Nucleus accumbens (tissue), 56 donors: Measurements from ENCODE around the gene PLXNB3.
"Not testable (repeated sequence)": the region's sequence is repeated elsewhere in the genome, so short reads cannot be mapped to it uniquely, and the experiment has no call there.

Experiments
- DNase-seq, 56 donors: peaks; one replicate each; lab custom pipeline; 2025; lab: John Stamatoyannopoulos, UW

The PLXNB3 gene

DNA sequence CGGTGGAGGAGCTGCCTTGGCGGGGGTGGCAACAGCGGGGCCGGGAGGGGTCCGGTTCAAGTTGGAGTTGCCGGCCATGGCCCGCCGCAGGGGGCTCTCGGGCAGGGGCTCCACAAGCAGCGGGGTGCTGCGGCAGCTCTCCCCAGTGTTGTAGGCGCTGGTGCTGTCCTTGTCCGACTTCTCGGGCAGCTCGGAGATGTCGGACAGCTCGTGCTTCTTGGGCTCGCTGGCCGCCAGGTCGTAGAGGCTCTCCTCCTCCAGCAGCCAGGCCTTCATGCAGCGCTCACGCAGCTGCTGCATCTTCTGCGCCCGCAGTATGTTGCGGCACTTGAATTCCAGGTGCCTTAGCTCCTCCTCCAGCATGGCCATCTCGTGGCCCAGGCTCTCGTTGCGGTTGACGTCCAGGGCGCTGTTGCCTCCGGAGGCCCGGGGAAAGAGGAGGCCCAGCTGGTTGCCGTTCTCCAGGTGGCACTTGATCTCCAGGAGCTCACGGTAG, 40.1 kb downstream of the PLXNB3 start:
- no peak for DNase-seq

DNA sequence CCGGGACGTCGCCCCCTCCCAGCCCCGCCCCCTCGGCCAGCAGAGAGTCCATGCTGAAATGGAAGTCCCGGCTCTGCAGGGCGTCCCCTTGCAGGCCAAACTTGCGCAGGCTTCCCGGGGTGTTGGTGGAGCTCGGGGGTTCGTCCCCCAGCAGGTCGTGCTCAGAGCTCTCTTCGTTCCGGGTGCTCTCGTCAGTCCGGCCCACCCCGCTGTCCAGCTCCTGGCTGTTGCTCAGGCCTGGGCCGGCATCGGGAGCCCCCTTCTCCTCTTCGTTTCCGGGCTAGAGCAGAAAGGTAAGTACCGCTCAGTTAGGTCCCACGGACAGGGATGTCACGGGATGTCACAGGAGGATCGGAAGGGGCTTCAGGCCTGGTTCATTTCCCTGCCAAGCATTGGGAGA, 40.6 kb downstream of the PLXNB3 start:
- DNase-seq, result no peak

DNA sequence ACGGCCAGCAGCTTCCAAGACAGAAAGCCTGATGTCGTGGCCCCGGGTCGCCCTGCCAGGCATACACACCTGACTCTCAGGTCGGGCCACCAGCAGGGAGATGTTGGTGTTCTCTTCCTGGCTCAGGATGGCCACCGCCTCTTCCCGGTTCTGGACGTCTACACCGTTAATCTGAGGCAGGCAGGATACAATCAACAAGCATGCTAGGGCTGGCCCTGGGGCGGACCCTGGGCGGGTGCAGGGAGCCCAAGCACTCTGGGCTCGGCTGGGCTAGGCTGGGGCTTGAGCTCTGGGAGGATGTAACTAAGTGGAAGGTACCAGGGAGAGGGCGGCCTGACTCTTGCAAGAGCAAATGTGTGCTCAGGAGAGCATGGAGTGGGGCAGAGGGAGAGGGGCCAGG, 41.4 kb downstream of the PLXNB3 start:
- no peak for DNase-seq

DNA sequence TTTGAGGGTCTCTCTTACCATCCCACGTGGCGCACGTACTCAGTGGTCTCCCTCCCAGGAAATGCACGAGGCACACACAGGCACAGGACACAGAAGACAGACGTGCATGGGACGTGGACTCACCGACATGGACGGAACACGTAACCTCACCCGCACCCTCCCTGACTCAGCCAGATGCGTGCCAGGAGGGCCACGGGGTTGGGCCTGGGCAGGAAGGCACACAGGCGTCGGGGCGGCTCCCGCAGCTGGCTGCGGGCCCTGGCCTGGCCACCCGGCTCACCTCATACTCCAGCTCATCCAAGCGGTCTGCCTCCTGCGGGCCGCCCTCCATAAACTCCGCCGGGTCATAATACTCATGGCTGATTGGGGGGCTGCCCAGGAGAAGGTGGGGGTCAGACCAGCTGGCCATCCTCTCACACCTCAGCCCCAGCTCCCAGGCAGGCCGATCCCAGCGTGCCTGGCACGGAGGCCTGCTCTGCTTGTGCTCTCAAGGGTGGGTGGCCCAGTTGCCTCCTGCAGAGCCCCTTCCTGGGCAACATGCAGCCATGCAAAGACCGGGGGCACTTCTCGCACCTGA, 43.0 kb downstream of the PLXNB3 start:
- DNase-seq, result no peak

DNA sequence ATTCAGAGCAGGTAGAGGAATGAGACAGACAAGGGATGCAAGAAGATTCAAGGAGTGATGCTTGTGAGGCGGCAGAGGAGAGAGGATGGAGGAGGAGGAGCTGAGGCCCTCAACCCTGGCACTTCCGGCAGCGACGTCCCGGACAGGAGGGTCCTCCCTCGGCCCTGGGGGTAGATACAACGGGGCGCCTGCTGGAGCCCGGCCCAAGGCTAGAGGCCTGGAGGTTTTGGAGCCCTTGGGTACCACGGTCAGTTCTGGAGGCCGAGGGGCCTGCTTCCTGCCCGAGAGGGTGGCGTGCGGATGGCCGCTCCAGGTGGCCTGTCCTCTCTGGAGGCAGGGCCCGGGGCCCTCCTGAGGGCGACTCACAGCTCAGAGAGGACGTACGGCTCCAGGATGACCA, 43.9 kb downstream of the PLXNB3 start:
- DNase-seq, result no peak

DNA sequence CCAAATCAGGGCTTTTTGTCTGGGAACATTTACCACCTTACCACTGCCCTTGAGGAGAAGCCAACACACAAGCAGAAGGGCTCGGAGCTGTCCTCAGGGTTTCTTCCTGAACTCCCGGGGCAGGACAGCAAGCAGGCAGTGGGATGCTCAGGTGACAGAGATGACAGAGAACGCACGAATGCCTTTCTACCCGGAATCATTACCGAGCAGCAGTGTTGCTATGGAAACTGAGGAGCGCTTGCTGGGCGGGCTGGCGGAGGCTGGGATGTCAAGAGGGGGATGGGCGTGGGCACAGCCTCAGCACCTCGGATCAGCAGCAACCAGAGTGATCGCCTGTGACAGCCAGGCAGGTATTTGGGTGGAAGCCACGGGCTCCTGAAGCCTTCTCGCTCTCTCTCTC, 48.2 kb downstream of the PLXNB3 start:
- peak in 25 of 56 donors; percentile 2 to 69 (median 23) for DNase-seq

DNA sequence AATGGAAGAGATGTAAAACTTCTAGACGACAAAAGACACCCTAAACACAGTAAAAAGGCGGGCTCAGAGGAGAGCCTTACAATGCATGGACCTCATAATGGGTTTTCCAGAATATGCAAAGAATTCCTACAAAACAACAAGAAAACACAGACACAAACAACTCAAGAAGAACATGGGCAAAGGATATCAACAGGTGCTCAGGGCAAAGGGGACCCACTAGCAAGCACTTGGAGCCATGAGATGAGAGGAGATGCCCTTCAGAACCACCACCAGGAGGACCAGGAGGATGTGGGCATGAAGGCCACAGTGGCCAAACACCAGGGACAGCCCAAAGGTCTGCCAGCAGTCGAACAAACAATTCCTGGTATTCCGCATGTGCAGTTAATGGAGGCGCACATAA, 49.1 kb downstream of the PLXNB3 start:
- no peak for DNase-seq

DNA sequence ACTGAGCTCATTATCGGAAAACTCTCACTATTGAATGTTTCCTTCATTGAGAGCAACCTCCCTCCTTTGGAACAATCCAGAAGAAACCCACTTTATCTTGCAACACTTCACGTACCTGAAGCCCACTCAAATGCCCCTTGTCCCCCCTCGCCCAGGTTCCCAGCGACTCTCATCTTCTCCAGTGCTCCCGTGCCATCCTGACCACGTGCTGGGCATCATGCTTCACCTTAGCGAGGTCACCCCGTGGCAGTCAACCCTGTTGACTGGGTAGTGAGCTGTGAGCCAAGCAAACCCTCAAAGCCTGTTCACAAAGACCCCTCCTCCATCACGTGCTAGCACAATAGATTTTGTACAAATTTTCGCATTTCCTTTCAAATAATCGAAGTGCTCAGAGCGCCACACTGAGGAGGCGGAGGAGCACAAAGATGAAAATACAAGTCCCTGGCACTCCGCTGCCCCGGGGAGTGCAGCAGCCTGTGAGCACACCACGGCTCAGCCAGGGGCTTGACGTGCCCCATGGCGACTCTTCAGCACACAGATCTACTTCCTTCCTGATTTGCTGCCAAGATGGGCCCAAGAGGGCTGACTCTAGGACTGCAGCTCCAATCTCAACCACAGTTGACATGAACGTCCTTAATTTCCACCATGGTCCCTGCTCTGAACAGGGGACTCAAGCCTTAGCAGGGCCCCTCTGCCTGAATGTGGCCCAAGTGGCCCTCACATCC, 50.7 kb downstream of the PLXNB3 start:
- DNase-seq, result no peak

DNA sequence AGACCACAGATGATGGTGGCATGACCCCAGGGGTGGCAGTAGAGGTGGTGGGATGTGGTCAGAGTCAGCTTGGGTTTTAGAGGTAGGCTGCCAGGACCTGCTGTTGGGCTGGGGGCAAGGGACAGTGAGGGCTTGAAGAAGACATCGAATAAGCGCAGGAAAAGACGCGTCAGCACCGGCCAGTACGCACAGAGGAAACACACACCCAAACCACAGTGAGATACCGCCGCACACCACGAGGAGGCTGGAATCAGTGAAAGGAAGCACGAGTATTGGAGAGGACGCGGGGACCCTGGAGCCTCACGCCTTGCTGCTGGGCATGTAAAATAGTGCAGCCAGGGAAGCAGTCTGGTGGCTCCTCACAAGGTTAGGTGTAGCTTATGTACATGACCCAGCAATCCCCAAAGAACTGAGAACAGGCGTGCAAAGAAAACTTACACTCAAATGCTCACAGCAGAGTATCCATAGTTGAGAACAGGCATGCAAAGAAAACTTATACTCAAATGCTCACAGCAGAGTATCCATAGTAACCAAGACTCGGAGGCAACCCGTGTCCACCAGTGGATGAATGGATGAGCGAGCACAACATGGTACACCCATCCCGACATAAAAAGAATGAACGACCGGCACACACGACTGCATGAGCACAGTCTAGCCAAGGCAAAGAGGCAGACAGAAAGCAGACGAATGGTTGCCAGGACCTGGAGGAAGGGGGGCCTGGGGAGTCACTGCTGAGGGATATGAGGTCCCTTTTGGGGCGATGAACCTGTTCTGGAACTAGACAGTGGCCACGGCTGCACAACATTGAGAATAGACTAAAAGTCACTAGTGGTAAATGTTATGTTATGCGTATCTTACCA, 53.0 kb downstream of the PLXNB3 start:
- DNase-seq, result no peak

DNA sequence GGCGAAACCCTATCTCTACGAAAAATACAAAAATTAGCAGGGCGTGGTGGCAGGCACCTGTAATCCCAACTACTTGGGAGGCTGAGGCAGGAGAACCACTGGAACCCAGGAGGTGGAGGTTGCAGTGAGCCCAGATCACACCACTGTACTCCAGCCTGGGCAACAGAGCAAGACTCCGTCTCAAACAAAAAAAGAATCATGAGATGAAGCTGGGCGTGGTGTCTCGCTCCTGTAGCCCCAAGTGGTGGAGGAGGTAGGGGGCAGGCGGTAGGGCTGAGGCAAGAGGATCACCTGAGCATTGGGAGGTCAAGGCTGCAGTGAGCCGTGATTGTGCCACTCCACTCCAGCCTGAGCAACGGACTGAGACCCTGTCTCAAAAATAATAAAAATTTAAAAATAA, 54.0 kb downstream of the PLXNB3 start:
- not testable (repeated sequence) for DNase-seq

DNA sequence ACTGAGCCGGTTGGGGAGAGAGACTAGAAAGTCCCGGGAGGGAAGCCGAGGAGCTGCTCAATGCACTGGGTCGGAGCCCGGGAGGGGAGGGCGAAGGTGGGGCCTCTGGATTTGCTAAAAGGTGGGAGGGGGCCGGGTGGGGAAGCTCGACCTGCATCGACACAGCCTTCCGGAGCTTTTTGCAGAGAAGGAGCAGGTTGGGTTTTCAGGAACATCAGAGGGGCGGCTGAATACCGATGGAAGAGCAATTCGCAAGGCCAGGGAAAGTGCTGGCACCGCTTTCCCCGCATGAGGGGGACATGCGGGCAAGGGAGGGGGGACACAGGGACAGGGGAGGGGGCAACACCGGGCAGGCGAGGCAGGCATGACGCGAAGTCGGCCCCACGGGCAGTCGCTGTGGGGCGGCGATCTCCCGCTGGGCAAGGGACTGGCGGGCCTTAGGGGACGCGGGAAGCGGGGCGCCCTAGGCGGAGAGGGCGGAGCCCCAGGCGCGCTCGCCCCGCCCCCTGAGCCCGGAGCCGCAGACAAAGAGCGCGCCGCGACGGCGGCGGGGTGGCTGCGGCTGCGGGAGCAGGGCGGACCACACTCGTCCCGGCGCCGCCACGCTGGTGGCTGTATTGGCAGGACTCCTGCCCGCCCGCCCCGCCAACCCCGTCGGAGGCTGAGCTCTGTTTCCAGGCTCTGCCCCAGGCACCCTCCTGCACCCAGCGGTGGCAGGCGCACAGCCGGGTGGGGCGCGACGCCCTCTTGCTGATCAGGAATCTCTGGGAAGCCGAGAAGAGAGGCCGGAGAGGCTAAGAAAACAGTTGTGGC, 54.7 kb downstream of the PLXNB3 start:
- DNase-seq, result peak in 6 of 56 donors; percentile 9 to 46 (median 19)

DNA sequence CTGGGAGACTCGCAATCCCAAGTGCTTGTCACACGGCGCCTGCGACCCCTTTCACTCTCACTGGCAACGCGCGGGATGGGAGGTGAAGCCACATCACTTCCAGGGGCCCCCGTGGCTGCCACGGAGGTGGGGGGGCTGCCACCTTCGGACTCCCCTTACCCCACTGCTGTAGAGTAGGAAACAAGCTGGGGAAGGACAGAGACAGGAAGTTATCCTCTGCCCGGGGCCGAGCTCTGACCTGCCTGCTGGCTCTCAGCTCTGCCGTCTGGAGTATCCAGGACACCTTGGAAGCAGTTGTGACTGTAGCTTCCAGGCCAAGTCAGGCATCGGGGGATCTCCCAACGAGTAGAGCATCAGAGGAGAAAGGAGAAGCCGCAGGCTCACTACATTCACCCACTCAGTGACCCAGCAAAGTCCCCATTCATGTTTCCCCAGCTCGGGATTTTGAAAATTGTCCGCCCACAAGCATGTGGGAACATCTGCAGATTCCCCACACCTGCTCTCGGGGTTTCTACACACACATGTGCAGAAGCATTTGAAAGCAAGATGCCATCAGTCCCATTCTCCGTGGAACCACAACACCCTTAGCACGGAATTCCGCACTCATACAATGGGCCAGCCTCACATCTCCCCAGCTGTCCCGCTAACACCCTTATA, 55.5 kb downstream of the PLXNB3 start:
- peak in 2 of 56 donors; percentile 14 to 15 for DNase-seq

DNA sequence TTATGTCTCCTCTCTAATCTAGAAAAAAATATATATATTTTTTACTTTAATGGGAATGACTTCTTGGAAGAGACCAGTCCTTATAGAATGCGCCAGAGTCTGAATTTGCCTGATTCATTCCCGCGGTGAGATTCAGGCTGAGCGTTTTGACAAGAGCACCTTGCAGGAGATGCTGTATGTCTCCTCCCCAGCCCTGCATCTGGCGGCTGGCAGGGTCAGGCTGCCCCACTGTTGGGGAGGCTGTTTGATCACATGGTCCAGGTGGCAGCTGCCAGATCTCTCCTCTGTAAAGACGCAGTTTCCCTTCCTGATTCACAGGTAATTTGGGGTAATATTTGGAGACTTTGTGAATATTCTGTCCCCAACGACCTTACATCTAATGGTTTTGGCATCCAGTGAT, 56.6 kb downstream of the PLXNB3 start:
- DNase-seq, result no peak

DNA sequence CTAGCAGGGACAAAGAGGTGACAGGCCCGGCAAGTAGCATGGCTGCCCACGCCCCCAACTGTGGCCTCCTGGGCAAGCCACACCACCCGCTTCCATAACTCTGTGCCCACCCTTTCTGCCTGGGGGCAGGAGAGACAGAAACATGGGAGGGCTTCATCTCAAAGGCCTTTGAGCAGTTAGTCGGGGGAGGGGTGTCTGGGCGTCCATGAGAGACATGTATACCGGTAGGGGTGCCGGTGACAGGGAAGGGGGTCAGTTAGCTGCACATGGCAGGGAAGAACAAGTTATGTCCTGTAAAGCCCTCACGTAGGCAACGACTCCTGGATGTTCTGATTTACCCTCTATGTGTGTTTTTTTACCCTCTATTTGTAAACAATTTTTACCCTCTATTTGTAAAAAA, 57.0 kb downstream of the PLXNB3 start:
- no peak for DNase-seq

DNA sequence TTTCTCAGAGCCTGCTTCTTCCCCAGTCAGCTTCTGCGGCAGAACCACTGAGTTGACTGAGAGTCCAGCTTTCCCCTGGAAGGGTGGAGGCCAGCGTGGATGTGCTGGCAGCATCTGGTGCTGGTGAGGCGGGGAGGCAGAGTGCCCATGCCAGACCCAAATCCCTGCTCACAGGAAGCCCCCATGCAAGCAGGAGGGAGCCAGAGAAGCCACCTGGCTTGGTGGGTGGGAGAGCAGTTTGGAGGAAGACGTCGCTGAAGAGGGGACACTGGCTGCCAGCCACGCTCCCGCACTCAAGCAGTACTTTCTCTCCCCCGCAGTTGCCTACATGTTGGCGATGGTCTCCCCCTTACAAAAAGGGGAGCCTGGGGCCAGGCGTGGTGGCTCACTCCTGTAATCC, 60.3 kb downstream of the PLXNB3 start:
- no peak for DNase-seq

DNA sequence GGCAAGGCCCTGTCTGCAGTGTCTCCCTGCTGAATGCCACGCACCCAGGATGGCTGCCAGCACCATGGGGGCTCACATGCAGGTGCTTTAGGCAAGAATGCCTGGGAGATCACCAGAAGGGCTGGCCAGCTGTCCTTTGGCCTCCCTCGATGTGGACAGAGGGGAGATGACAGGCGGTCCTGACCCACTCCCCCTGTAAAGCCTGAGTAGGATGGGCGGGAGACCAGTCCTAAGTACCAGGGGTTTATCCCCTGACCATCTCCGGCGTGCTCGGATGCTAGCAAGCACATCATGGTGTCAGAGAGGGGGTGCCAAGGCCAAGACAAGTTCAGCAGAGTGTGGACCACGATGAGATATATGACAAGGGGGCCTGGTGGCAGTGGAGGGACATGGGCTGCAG, 61.0 kb downstream of the PLXNB3 start:
- DNase-seq, result no peak
